PC-9 (cell line): ENCODE results near the gene ADAMTSL3.

Experiments used
- CTCF ChIP-seq: fragments of 200-600 bp; sonication (generic); conservative IDR thresholded peaks from 2 replicates; pipeline ENCODE4 v1.6.1; 2017; ENCODE audit warnings: mixed run types, antibody characterized with exemption, mild to moderate bottlenecking, moderate library complexity
- EZH2 ChIP-seq: fragments of 200-600 bp; sonication (generic); IDR thresholded peaks from 2 replicates; pipeline ENCODE4 v1.8.0; 2017; ENCODE audit warnings: antibody characterized with exemption, low read depth

GRCh38 chr15:83688201-83688600 is 34.3 kb downstream of the ADAMTSL3 start:
- TF ChIP-seq CTCF, result no peak
- TF ChIP-seq EZH2, result no peak
